ENCODE measurements around the gene EBF3. TPM values are rescaled to one million over a fixed set of nuclear protein-coding genes. Genes with fewer than 3 reads are reported as not detected.

Gene EBF3
- total RNA-seq, 1 experiment from 2014 or later: not detected

DNA sequence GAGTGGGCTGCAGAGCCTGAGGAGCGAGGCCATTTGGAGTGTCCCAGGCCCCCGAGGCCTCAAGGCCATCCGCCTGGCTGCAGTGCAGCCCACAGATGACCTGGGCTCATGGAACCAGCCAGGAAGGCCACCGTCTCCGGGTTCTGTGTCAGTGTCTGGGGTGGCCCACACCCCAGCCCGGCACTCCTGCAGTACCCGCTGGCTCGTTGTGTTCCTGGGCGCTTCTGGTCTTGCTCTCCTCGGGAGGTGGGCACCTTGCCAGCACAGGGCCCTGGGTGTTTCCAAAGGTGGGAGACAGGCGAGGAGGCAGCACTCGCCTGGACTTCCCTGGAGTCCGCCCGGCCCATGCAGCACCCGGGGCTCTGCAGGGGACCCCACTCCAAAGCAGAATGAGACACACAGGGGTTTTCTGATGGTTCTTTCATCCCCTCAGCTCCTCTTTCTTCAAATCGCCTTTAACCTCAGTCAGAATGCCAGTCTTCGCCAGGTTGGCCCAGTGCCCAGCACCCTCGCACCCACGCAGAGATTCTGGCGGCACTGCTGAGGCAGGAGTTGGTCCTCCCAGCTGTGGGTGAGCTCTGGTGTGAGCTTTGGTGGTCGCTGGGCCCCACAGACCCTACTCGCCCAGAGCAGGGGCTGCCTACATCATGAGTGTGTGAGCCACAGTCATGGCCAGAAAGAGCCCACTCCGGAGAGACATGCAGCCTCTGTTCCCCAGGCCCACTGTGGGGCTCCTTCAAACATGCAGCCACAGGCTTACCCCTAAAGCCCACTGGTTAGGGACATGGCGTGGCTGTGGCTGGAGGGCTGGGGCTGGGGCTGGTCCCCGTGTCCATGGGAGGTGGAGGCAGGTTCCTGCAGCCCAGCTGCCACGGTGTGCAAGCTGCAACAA lies 155.7 kb downstream of the EBF3 start:
- intact Hi-C loops (cut with micrococcal nuclease): no loop called here
- BruUV-seq (replicated peaks): no TSS peak
- H3K9me3 Mint-ChIP-seq (ENCODE audit: unreplicated experiment): peaks cover 19% of the 10 kb centered on the region
- no peaks in the 10 kb centered on the region for H3K27me3 Mint-ChIP-seq (ENCODE audit: insufficient read depth, unreplicated experiment)
- no peaks in the 10 kb centered on the region for H3K36me3 Mint-ChIP-seq (ENCODE audit: insufficient read depth, unreplicated experiment)
- no peak for DNase-seq (ENCODE audit: unreplicated experiment)
- no peak overlapping the region for H3K27ac Mint-ChIP-seq (ENCODE audit: low read depth, unreplicated experiment)
- CTCF ChIA-PET: interaction anchor here (0.7 kb wide), 1 partner anchor 8 kb away, joined by 3 read pairs; no protein-coding TSS in a partner anchor
- POLR2A ChIA-PET: no interaction called here
- TF ChIP-seq CTCF (IDR thresholded peaks at IDR 0.05; ENCODE audit: unreplicated experiment): no peak
- no peaks in the 10 kb centered on the region for H3K4me1 Mint-ChIP-seq (ENCODE audit: insufficient read depth, unreplicated experiment)
- no peak overlapping the region for H3K4me3 Mint-ChIP-seq (ENCODE audit: unreplicated experiment)

GRCh38 chr10:129807211-129807610 lies 156.9 kb downstream of the EBF3 start:
- no TSS peak for BruUV-seq (replicated peaks)
- ChIA-PET POLR2A (no interaction called here), CTCF (no interaction called here)
- Mint-ChIP-seq H3K27me3 (ENCODE audit: insufficient read depth, unreplicated experiment) (no peaks in the 10 kb centered on the region), H3K4me1 (ENCODE audit: insufficient read depth, unreplicated experiment) (no peaks in the 10 kb centered on the region), H3K9me3 (ENCODE audit: unreplicated experiment) (peaks cover 19% of the 10 kb centered on the region), H3K27ac (ENCODE audit: low read depth, unreplicated experiment) (no peak overlapping the region), H3K36me3 (ENCODE audit: insufficient read depth, unreplicated experiment) (no peaks in the 10 kb centered on the region), H3K4me3 (ENCODE audit: unreplicated experiment) (no peak overlapping the region)
- DNase-seq (ENCODE audit: unreplicated experiment): no peak
- intact Hi-C loops (cut with micrococcal nuclease): no loop called here
- no peak for TF ChIP-seq CTCF (IDR thresholded peaks at IDR 0.05; ENCODE audit: unreplicated experiment)

- no TSS peak for BruUV-seq (replicated peaks)
- H3K9me3 Mint-ChIP-seq (ENCODE audit: unreplicated experiment): peaks cover 9% of the 10 kb centered on the region
- intact Hi-C loops (cut with micrococcal nuclease): no loop called here
- ChIA-PET POLR2A (no interaction called here), CTCF (interaction anchor here (0.6 kb wide), 1 partner anchor 674 kb away, joined by 3 read pairs; no protein-coding TSS in a partner anchor)
- H3K27ac Mint-ChIP-seq (ENCODE audit: low read depth, unreplicated experiment): no peak overlapping the region
- no peaks in the 10 kb centered on the region for H3K36me3 Mint-ChIP-seq (ENCODE audit: insufficient read depth, unreplicated experiment)
- no peaks in the 10 kb centered on the region for H3K4me1 Mint-ChIP-seq (ENCODE audit: insufficient read depth, unreplicated experiment)
- no peak overlapping the region for H3K4me3 Mint-ChIP-seq (ENCODE audit: unreplicated experiment)
- no peak for DNase-seq (ENCODE audit: unreplicated experiment)
- TF ChIP-seq CTCF (IDR thresholded peaks at IDR 0.05; ENCODE audit: unreplicated experiment): no peak
- no peaks in the 10 kb centered on the region for H3K27me3 Mint-ChIP-seq (ENCODE audit: insufficient read depth, unreplicated experiment)
Measured at GRCh38 chr10:129800796-129801340, 163.2 kb downstream of the EBF3 start.

DNA sequence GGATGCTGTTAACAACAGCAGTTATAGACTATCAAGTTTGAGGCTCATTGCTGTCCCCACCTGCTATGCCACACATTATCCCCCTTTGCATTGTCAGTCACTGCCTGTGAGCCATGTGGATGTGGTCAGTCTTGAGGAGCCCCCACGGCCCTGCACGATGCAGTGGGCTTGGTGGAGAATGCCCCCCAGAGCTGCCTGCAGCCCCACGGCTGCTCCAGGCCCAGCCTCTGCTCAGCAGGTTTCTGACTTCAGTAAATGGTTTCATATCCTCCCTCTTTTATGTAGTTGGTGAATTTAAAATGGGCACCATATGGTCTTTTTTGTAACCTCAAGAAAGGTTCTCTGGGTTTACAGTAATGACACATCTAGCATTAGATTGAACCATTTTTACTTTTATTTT lies 164.1 kb downstream of the EBF3 start:
- H3K9me3 Mint-ChIP-seq (ENCODE audit: unreplicated experiment): peaks cover 9% of the 10 kb centered on the region
- H3K36me3 Mint-ChIP-seq (ENCODE audit: insufficient read depth, unreplicated experiment): no peaks in the 10 kb centered on the region
- BruUV-seq (replicated peaks): no TSS peak
- intact Hi-C loops (cut with micrococcal nuclease): no loop called here
- H3K4me1 Mint-ChIP-seq (ENCODE audit: insufficient read depth, unreplicated experiment): no peaks in the 10 kb centered on the region
- POLR2A ChIA-PET: no interaction called here
- CTCF ChIA-PET: interaction anchor here (0.6 kb wide), 1 partner anchor 8 kb away, joined by 3 read pairs; no protein-coding TSS in a partner anchor
- H3K27ac Mint-ChIP-seq (ENCODE audit: low read depth, unreplicated experiment): no peak overlapping the region
- TF ChIP-seq CTCF (IDR thresholded peaks at IDR 0.05; ENCODE audit: unreplicated experiment): no peak
- no peaks in the 10 kb centered on the region for H3K27me3 Mint-ChIP-seq (ENCODE audit: insufficient read depth, unreplicated experiment)
- H3K4me3 Mint-ChIP-seq (ENCODE audit: unreplicated experiment): no peak overlapping the region
- DNase-seq (ENCODE audit: unreplicated experiment): no peak
